GM23248 (cell line): ENCODE data around the gene EGFR.

Experiments used
- EZH2 ChIP-seq: fragments of 200-600 bp; sonication (generic); IDR thresholded peaks from 2 replicates; pipeline ENCODE4 v1.6.1; 2018; ENCODE audit warnings: antibody characterized with exemption, mild to moderate bottlenecking; ENCODE audit not compliant: insufficient read depth, poor library complexity, severe bottlenecking
- EZH2phosphoT487 ChIP-seq: fragments of 200-600 bp; sonication (generic); IDR thresholded peaks from 2 replicates; pipeline ENCODE4 v1.6.1; 2018; ENCODE audit warnings: antibody characterized with exemption, moderate library complexity, mild to moderate bottlenecking, low read depth; ENCODE audit not compliant: insufficient read depth

DNA sequence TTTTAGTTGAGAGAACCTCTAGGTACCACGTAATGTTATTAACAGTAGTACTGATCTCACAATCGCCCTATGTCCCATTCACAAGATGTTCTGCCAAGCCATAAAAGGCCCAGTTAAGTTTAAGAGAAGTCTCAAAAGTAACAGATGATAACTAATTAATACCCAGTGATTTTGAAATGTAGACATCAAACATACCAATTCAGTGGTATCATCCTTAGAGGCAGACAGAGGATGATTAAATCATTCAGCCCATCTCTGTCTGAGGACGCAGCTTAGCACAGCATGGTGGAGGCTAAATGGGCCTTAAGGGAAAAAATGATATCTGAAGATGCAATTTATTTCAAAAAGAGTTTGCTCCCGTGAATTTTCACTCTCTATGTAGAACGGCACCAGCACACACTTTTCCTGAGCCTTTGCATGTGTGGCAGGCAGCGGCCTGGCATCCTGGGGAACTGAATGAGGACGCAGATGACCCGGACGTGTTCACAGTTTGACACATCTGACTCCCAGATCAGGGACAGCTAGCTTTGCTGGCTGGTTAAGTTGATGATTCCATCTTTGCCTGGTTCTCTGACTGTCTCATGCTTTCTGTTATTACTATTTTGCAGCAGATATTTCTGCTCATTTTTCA is 13.4 kb downstream of the EGFR start:
- TF ChIP-seq EZH2 (no peak), EZH2phosphoT487 (no peak)
